Duodenal mucosa (tissue), 2 donors: ENCODE data around the gene KLHL21.

Experiments
- H3K27ac ChIP-seq: one replicate; pipeline ENCODE4 v1.7.0; 2013; ENCODE audit warnings: low read depth, low read length
- H3K27me3 ChIP-seq, 2 donors: one replicate each; pipeline ENCODE4 v1.7.0; 2013; ENCODE audit warnings: low read length in 2 of 2, control low read depth in 1 of 2; ENCODE audit not compliant: insufficient read depth in 2 of 2, control insufficient read depth in 1 of 2
- H3K36me3 ChIP-seq, 2 donors: one replicate each; pipeline ENCODE4 v1.7.0; 2013; ENCODE audit warnings: low read length in 2 of 2, control low read depth in 1 of 2; ENCODE audit not compliant: insufficient read depth in 2 of 2, control insufficient read depth in 1 of 2
- H3K4me1 ChIP-seq, 2 donors: one replicate each; pipeline ENCODE4 v1.7.0; 2013; ENCODE audit warnings: low read length in 2 of 2, control low read depth in 1 of 2; ENCODE audit not compliant: insufficient read depth in 2 of 2, control insufficient read depth in 1 of 2
- H3K4me3 ChIP-seq, 2 donors: one replicate each; pipeline ENCODE4 v1.7.0; 2013; ENCODE audit warnings: low read length in 2 of 2, low read depth in 1 of 2
- H3K9ac ChIP-seq, 2 donors: one replicate each; pipeline ENCODE4 v1.7.0; 2013; ENCODE audit warnings: low read length in 2 of 2, low read depth in 1 of 2
- H3K9me3 ChIP-seq, 2 donors: one replicate each; pipeline ENCODE4 v1.7.0; 2013; ENCODE audit warnings: low read length in 2 of 2, control low read depth in 1 of 2; ENCODE audit not compliant: control insufficient read depth in 1 of 2

KLHL21 gene

GRCh38 chr1:6582370-6582769, 20.3 kb downstream of the KLHL21 start:
- H3K27ac ChIP-seq: peak overlapping the region; percentile 50
- H3K4me3 ChIP-seq: peak overlapping the region; percentile 8 to 75
- peaks cover 31 to 42% of the 10 kb centered on the region in 2 donors for H3K4me1 ChIP-seq

GRCh38 chr1:6581561-6582305, 20.9 kb downstream of the KLHL21 start:
- Histone ChIP-seq H3K4me1 (peaks cover 29 to 41% of the 10 kb centered on the region in 2 donors), H3K9me3 (no peaks in the 10 kb centered on the region), H3K27me3 (no peaks in the 10 kb centered on the region), H3K27ac (peak overlapping the region; percentile 50), H3K4me3 (peak overlapping the region; percentile 8 to 75), H3K36me3 (peaks cover 0 to 3% of the 10 kb centered on the region in 2 donors), H3K9ac (peak overlapping the region; percentile 6 to 55)

More at GRCh38 chr1:6582370-6582769, 20.3 kb downstream of the KLHL21 start:
- H3K9me3 ChIP-seq: no peaks in the 10 kb centered on the region
- H3K27me3 ChIP-seq: no peaks in the 10 kb centered on the region
- peak overlapping the region; percentile 6 to 55 for H3K9ac ChIP-seq
- peaks cover 0 to 7% of the 10 kb centered on the region in 2 donors for H3K36me3 ChIP-seq

- Histone ChIP-seq H3K9me3 (no peaks in the 10 kb centered on the region), H3K4me1 (peaks cover 29 to 41% of the 10 kb centered on the region in 2 donors)
Measured at GRCh38 chr1:6580593-6581409, 21.9 kb downstream of the KLHL21 start.

GRCh38 chr1:6580119-6580592, 22.5 kb downstream of the KLHL21 start:
- H3K36me3 ChIP-seq: no peaks in the 10 kb centered on the region

More at GRCh38 chr1:6580593-6581409, 21.9 kb downstream of the KLHL21 start:
- H3K36me3 ChIP-seq: no peaks in the 10 kb centered on the region
- no peaks in the 10 kb centered on the region for H3K27me3 ChIP-seq
- H3K27ac ChIP-seq: peak overlapping the region; percentile 52
- peak overlapping the region; percentile 56 to 81 for H3K9ac ChIP-seq
- peak overlapping the region; percentile 75 to 90 for H3K4me3 ChIP-seq

GRCh38 chr1:6579374-6580118, 23.1 kb downstream of the KLHL21 start, which contains the start of gene ZBTB48:
ZBTB48 (plus strand) TSS chr1:6579994; CDS start chr1:6580610, 616 bp downstream.
- Histone ChIP-seq H3K9me3 (no peaks in the 10 kb centered on the region), H3K4me1 (peaks cover 29 to 40% of the 10 kb centered on the region in 2 donors), H3K4me3 (peak within 1 kb of the TSS; percentile 75 to 90), H3K9ac (peak within 1 kb of the TSS; percentile 56 to 81), H3K36me3 (no peaks in the 10 kb centered on the region), H3K27me3 (no peaks in the 10 kb centered on the region), H3K27ac (peak within 1 kb of the TSS; percentile 91)

More at GRCh38 chr1:6580119-6580592, 22.5 kb downstream of the KLHL21 start:
- peak overlapping the region; percentile 75 to 90 for H3K4me3 ChIP-seq
- H3K9me3 ChIP-seq: no peaks in the 10 kb centered on the region
- peaks cover 29 to 41% of the 10 kb centered on the region in 2 donors for H3K4me1 ChIP-seq
- peak overlapping the region; percentile 56 to 81 for H3K9ac ChIP-seq
- H3K27me3 ChIP-seq: no peaks in the 10 kb centered on the region
- H3K27ac ChIP-seq: peak overlapping the region; percentile 91

GRCh38 chr1:6578624-6579373, 23.9 kb downstream of the KLHL21 start:
- H3K27me3 ChIP-seq: no peaks in the 10 kb centered on the region
- H3K4me1 ChIP-seq: peaks cover 29 to 36% of the 10 kb centered on the region in 2 donors
- H3K9me3 ChIP-seq: no peaks in the 10 kb centered on the region
- peak overlapping the region; percentile 75 to 90 for H3K4me3 ChIP-seq
- H3K36me3 ChIP-seq: no peaks in the 10 kb centered on the region
- peak overlapping the region; percentile 57 for H3K27ac ChIP-seq
- H3K9ac ChIP-seq: peak overlapping the region; percentile 44 to 81

GRCh38 chr1:6577831-6578525, 24.7 kb downstream of the KLHL21 start:
- H3K9me3 ChIP-seq: no peaks in the 10 kb centered on the region
- no peak overlapping the region for H3K27ac ChIP-seq
- H3K4me3 ChIP-seq: no peak overlapping the region
- H3K36me3 ChIP-seq: no peaks in the 10 kb centered on the region
- H3K4me1 ChIP-seq: peaks cover 29 to 34% of the 10 kb centered on the region in 2 donors
- no peak overlapping the region for H3K9ac ChIP-seq
- no peaks in the 10 kb centered on the region for H3K27me3 ChIP-seq

- H3K9me3 ChIP-seq: no peaks in the 10 kb centered on the region
- H3K27me3 ChIP-seq: no peaks in the 10 kb centered on the region
- H3K4me1 ChIP-seq: peaks cover 7 to 8% of the 10 kb centered on the region in 2 donors
- no peak overlapping the region for H3K4me3 ChIP-seq
- no peak overlapping the region for H3K27ac ChIP-seq
- H3K36me3 ChIP-seq: no peaks in the 10 kb centered on the region
- no peak overlapping the region for H3K9ac ChIP-seq
Measured at GRCh38 chr1:6574818-6575217, 27.9 kb downstream of the KLHL21 start.
